Measurements from ENCODE around the gene DOC2A. TPM values are rescaled to one million over a fixed set of nuclear protein-coding genes. Genes with fewer than 3 reads are reported as not detected.

The DOC2A gene
- total and polyA plus RNA-seq, 2 of the 4 experiments (the other 2 are of a cell fraction): under 0.01 to 0.48 TPM

DNA sequence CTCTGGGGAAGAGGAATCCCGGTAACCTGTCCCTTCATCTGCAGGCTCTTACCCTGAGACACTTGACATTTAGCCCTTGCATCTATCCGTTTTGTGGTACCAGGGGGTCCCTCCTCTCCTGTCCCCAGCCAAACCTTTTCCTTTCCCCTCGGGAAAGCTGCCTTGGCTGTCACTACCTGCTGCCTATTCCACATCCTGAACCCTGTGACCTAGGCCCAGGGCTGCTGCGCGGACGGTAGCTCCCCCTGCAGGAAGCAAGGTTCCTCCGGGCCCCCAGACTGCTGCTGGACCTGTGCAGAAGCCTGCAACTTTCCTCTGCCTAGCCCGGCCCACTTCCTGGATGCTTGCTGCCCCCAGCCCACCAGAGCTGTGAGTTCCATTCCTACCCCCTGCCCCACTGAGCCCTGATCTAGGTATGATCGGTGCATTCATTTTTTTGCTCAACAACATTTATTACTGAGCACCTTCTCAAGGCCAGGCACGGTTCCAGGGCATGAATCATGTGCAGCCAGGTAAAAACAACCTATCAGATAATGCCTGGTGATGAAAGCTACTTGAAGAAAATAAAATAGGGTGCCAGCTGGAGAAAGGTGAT, 44.2 kb upstream of the DOC2A start:
- peaks cover 7% of the 10 kb centered on the region for H3K4me1 ChIP-seq (ENCODE audit: control insufficient read depth, insufficient read depth, low read length)
- H4K20me1 ChIP-seq (ENCODE audit: insufficient read depth, low read length): no peaks in the 10 kb centered on the region; the same call in 1 of the 2 replicates
- H3K9ac ChIP-seq (ENCODE audit: low read depth, low read length): no peak overlapping the region
- no peak overlapping the region for H2BK5ac ChIP-seq (ENCODE audit: low read depth, low read length, poor library complexity, severe bottlenecking)
- POLR2A ChIA-PET (ENCODE audit: unreplicated experiment): interaction anchor here (1.0 kb wide), 1 partner anchor 10 kb away, joined by 6 read pairs; the partner anchor contains the start of gene ALDOA
- BruUV-seq (replicated peaks): no TSS peak
- no peak overlapping the region for H3K23ac ChIP-seq (ENCODE audit: low read depth, low read length)
- no peaks in the 10 kb centered on the region for H3K27me3 ChIP-seq (ENCODE audit: control insufficient read depth, insufficient read depth, low read length)
- H3K14ac ChIP-seq (replicated peaks; ENCODE audit: low read depth, low read length): 0 out of 2 replicates have a peak overlapping the region, but pooled peaks have one; percentile 71
- in situ Hi-C loops (cut with MboI; ENCODE audit: low sequenced_read_pairs) (no loop called here), intact Hi-C loops (cut with micrococcal nuclease) (no loop called here), dilution Hi-C loops (cut with HindIII; ENCODE audit: low sequenced_read_pairs, unreplicated experiment) (no loop called here)
- no peak for ATAC-seq (ENCODE audit: low read depth)
- H2BK120ac ChIP-seq (ENCODE audit: low read depth, low read length): peak overlapping the region; percentile 1; the same call in 1 of the 2 replicates
- H4K91ac ChIP-seq (ENCODE audit: insufficient read depth, low read depth, low read length): no peak overlapping the region
- H3K4me2 ChIP-seq (ENCODE audit: low read depth, low read length): no peak overlapping the region
- no peak overlapping the region for H3K27ac ChIP-seq (ENCODE audit: insufficient read depth, low read length)
- H2AK5ac ChIP-seq (ENCODE audit: low read depth, low read length): peak overlapping the region; percentile 95; the same call in 1 of the 2 replicates
- H3K36me3 ChIP-seq (ENCODE audit: control insufficient read depth, insufficient read depth, low read length): peaks cover 2% of the 10 kb centered on the region; the same call in 1 of the 2 replicates
- H3K4me3 ChIP-seq (ENCODE audit: insufficient read depth, low read depth, low read length): no peak overlapping the region
- peak overlapping the region in 1 of 2 experiments; percentile 27; a peak in 1 of 4 replicates for H4K8ac ChIP-seq (ENCODE audit: low read depth in 2 of 2, low read length in 2 of 2)
- H3K56ac ChIP-seq (ENCODE audit: extremely low read depth, insufficient read depth, low read length): no peak overlapping the region
- H4K5ac ChIP-seq (ENCODE audit: low read depth, low read length): no peak overlapping the region
- 39% methylated on average over 4 of the region's 10 CpGs; no CpG with 5 or more reads in 1 of the 2 experiments for WGBS, 2 experiments (ENCODE audit: extremely low coverage in 2 of 2, insufficient read length in 1 of 2)
- CTCF ChIA-PET: interaction anchor here (1.0 to 1.6 kb wide), 3 partner anchors 9 to 12 kb away, joined by 3 to 7 read pairs (median 3); partner anchors contain the start of gene ALDOA
- no peaks in the 10 kb centered on the region for H3K9me3 ChIP-seq (ENCODE audit: control insufficient read depth, insufficient read depth, low read length)
- peaks cover 6 to 42% of the 10 kb centered on the region in 2 experiments; a peak in 2 of 4 replicates for H3K79me1 ChIP-seq (ENCODE audit: low read depth in 1 of 2, low read length in 2 of 2)
- H2BK20ac ChIP-seq (ENCODE audit: low read depth, low read length): 0 out of 2 replicates have a peak overlapping the region, but pooled peaks have one; percentile 36
- H2BK15ac ChIP-seq (ENCODE audit: low read depth, low read length): no peak overlapping the region
- TF ChIP-seq NFE2L2 (IDR thresholded peaks at IDR 0.05; ENCODE audit: low read depth, low read length): no peak
- TF ChIP-seq, protein P1, sequence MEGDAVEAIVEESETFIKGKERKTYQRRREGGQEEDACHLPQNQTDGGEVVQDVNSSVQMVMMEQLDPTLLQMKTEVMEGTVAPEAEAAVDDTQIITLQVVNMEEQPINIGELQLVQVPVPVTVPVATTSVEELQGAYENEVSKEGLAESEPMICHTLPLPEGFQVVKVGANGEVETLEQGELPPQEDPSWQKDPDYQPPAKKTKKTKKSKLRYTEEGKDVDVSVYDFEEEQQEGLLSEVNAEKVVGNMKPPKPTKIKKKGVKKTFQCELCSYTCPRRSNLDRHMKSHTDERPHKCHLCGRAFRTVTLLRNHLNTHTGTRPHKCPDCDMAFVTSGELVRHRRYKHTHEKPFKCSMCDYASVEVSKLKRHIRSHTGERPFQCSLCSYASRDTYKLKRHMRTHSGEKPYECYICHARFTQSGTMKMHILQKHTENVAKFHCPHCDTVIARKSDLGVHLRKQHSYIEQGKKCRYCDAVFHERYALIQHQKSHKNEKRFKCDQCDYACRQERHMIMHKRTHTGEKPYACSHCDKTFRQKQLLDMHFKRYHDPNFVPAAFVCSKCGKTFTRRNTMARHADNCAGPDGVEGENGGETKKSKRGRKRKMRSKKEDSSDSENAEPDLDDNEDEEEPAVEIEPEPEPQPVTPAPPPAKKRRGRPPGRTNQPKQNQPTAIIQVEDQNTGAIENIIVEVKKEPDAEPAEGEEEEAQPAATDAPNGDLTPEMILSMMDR (conservative IDR thresholded peaks at IDR 0.05; ENCODE audit: low read depth, low read length): peak; percentile 35
- no peak overlapping the region for H3K4ac ChIP-seq (ENCODE audit: low read depth, low read length)
- peak overlapping the region; percentile 79 for H2AK9ac ChIP-seq (replicated peaks; ENCODE audit: low read depth, low read length, poor library complexity)
- DNase-seq: no peak
- H3K18ac ChIP-seq (ENCODE audit: low read depth, low read length): no peak overlapping the region
- peak overlapping the region; percentile 49 for H2AFZ ChIP-seq (replicated peaks; ENCODE audit: low read length, poor library complexity)
- H3K9me1 ChIP-seq (ENCODE audit: insufficient read depth, low read length): peaks cover 14% of the 10 kb centered on the region

Data from IMR-90 (cell line).